Progenitor cell of endocrine pancreas (in vitro differentiated cells): ENCODE data around the gene DUS4L. TPM values are rescaled to one million over a fixed set of nuclear protein-coding genes. Genes with fewer than 3 reads are reported as not detected.

Experiments
- DNase-seq: peaks from one replicate; pipeline ENCODE4 v3.0.0; 2021; ENCODE audit warnings: low spot score; ENCODE audit not compliant: unreplicated experiment
- H3K27ac Mint-ChIP-seq: 2 replicates; pipeline ENCODE4 v1.8.0; 2021; ENCODE audit warnings: mild to moderate bottlenecking, moderate library complexity, mixed read lengths
- H3K27me3 Mint-ChIP-seq: 2 replicates; pipeline ENCODE4 v1.8.0; 2021; ENCODE audit warnings: mixed read lengths
- H3K36me3 Mint-ChIP-seq: 2 replicates; pipeline ENCODE4 v1.8.0; 2022; ENCODE audit warnings: mixed read lengths; ENCODE audit not compliant: insufficient read depth
- H3K4me1 Mint-ChIP-seq: 2 replicates; pipeline ENCODE4 v1.8.0; 2021; ENCODE audit warnings: low read depth, mixed read lengths
- H3K4me3 Mint-ChIP-seq: 2 replicates; pipeline ENCODE4 v1.8.0; 2021; ENCODE audit warnings: low read depth, mild to moderate bottlenecking, moderate library complexity, mixed read lengths
- H3K9me3 Mint-ChIP-seq: 2 replicates; pipeline ENCODE4 v1.8.0; 2021; ENCODE audit warnings: low read depth, mixed read lengths
- CTCF ChIP-seq: fragments of 200-600 bp; sonication (generic); IDR thresholded peaks from one replicate; pipeline ENCODE4 v1.5.0; 2021; ENCODE audit warnings: antibody characterized with exemption, mild to moderate bottlenecking; ENCODE audit not compliant: unreplicated experiment
- total RNA-seq: library from RNA; stranded (reverse); gene quantifications from 2 replicates; pipeline ENCODE4 v1.2.1, GENCODE V29; 2021

The DUS4L gene
- total RNA-seq, 1 donor from 2014 or later = 11.4 TPM

- peaks cover 13% of the 10 kb centered on the region for H3K4me1 Mint-ChIP-seq
- H3K4me3 Mint-ChIP-seq = no peak overlapping the region
- peaks cover 15% of the 10 kb centered on the region for H3K36me3 Mint-ChIP-seq
- DNase-seq = no peak
- H3K27me3 Mint-ChIP-seq = no peaks in the 10 kb centered on the region
- TF ChIP-seq CTCF = no peak
- no peak overlapping the region for H3K27ac Mint-ChIP-seq
- H3K9me3 Mint-ChIP-seq = no peaks in the 10 kb centered on the region
Observed at GRCh38 chr7:107597582-107597916, 33.8 kb downstream of the DUS4L start.

GRCh38 chr7:107597953-107598352, 34.2 kb downstream of the DUS4L start:
- H3K4me1 Mint-ChIP-seq = peaks cover 14% of the 10 kb centered on the region
- H3K27me3 Mint-ChIP-seq = no peaks in the 10 kb centered on the region
- H3K9me3 Mint-ChIP-seq = no peaks in the 10 kb centered on the region
- no peak for TF ChIP-seq CTCF
- H3K36me3 Mint-ChIP-seq = peaks cover 15% of the 10 kb centered on the region
- DNase-seq = no peak
- no peak overlapping the region for H3K27ac Mint-ChIP-seq
- no peak overlapping the region for H3K4me3 Mint-ChIP-seq

- H3K9me3 Mint-ChIP-seq = no peaks in the 10 kb centered on the region
- H3K4me3 Mint-ChIP-seq = no peak overlapping the region
- TF ChIP-seq CTCF = no peak
- H3K4me1 Mint-ChIP-seq = peaks cover 14% of the 10 kb centered on the region
- no peak overlapping the region for H3K27ac Mint-ChIP-seq
- DNase-seq = no peak
- H3K27me3 Mint-ChIP-seq = no peaks in the 10 kb centered on the region
- H3K36me3 Mint-ChIP-seq = peaks cover 13% of the 10 kb centered on the region
Observed at GRCh38 chr7:107599262-107599661, 35.5 kb downstream of the DUS4L start.

GRCh38 chr7:107600816-107601215, 37.0 kb downstream of the DUS4L start:
- no peak for DNase-seq
- Mint-ChIP-seq H3K4me3 (no peak overlapping the region), H3K36me3 (peaks cover 4% of the 10 kb centered on the region)

GRCh38 chr7:107605218-107605815, 41.5 kb downstream of the DUS4L start:
- H3K4me3 Mint-ChIP-seq = no peak overlapping the region
- H3K27me3 Mint-ChIP-seq = no peaks in the 10 kb centered on the region
- no peaks in the 10 kb centered on the region for H3K9me3 Mint-ChIP-seq
- no peak for TF ChIP-seq CTCF
- H3K4me1 Mint-ChIP-seq = peaks cover 9% of the 10 kb centered on the region
- no peak overlapping the region for H3K27ac Mint-ChIP-seq
- DNase-seq = no peak
- peaks cover 2% of the 10 kb centered on the region for H3K36me3 Mint-ChIP-seq

More at GRCh38 chr7:107600816-107601215, 37.0 kb downstream of the DUS4L start:
- Mint-ChIP-seq H3K27ac (no peak overlapping the region), H3K27me3 (no peaks in the 10 kb centered on the region), H3K9me3 (no peaks in the 10 kb centered on the region), H3K4me1 (peaks cover 14% of the 10 kb centered on the region)
- TF ChIP-seq CTCF = no peak
